Activated T-helper 9 cell treated with anti-CD3 and anti-CD28 coated beads, Interleukin-2, amount 50 U/mL, for 16 hours (primary cell): Measurements from ENCODE around the gene UBE4A.

Experiments used
- DNase-seq: peaks from one replicate; pipeline ENCODE4 v3.0.0-alpha.2; 2020; ENCODE audit warnings: low read depth

UBE4A gene

GRCh38 chr11:118341815-118342489 is 17.4 kb upstream of the UBE4A start:
- DNase-seq, result no peak

- DNase-seq, result peak; percentile 55
Observed at GRCh38 chr11:118342503-118343161, 16.8 kb upstream of the UBE4A start, which contains the start of gene CD3D. CD3D (minus strand) TSS chr11:118342705; CDS start chr11:118342607, 98 bp downstream.

- no peak for DNase-seq
Observed at GRCh38 chr11:118343248-118343647, 16.2 kb upstream of the UBE4A start.

GRCh38 chr11:118343981-118344515 is 15.4 kb upstream of the UBE4A start, which contains the start of gene CD3G:
CD3G (plus strand) TSS chr11:118344344; CDS start chr11:118344424, 80 bp downstream.
- DNase-seq, result peak; percentile 54

- DNase-seq, result no peak
Observed at GRCh38 chr11:118349475-118349874, 9.9 kb upstream of the UBE4A start.

GRCh38 chr11:118353084-118353710 is 6.2 kb upstream of the UBE4A start:
- DNase-seq, result no peak

GRCh38 chr11:118358071-118358470 is 1.3 kb upstream of the UBE4A start:
- no peak for DNase-seq

- no peak for DNase-seq
Observed at GRCh38 chr11:118364956-118365615, 5.7 kb downstream of the UBE4A start.

- DNase-seq, result no peak
Observed at GRCh38 chr11:118366287-118366686, 6.9 kb downstream of the UBE4A start.

- no peak for DNase-seq
Observed at GRCh38 chr11:118370774-118371173, 11.4 kb downstream of the UBE4A start.

GRCh38 chr11:118373263-118373662 is 13.9 kb downstream of the UBE4A start:
- no peak for DNase-seq

GRCh38 chr11:118373871-118374270 is 14.5 kb downstream of the UBE4A start:
- no peak for DNase-seq

GRCh38 chr11:118374729-118375128 is 15.3 kb downstream of the UBE4A start:
- DNase-seq, result no peak

GRCh38 chr11:118375978-118376377 is 16.6 kb downstream of the UBE4A start:
- no peak for DNase-seq

- no peak for DNase-seq
Observed at GRCh38 chr11:118379497-118379896, 20.1 kb downstream of the UBE4A start.

- DNase-seq, result no peak
Observed at GRCh38 chr11:118380571-118380970, 21.2 kb downstream of the UBE4A start.

GRCh38 chr11:118382954-118383353 is 23.6 kb downstream of the UBE4A start:
- no peak for DNase-seq

- no peak for DNase-seq
Observed at GRCh38 chr11:118383657-118384056, 24.3 kb downstream of the UBE4A start.

- DNase-seq, result no peak
Observed at GRCh38 chr11:118396097-118396501, 36.7 kb downstream of the UBE4A start.

GRCh38 chr11:118397448-118397847 is 38.0 kb downstream of the UBE4A start:
- no peak for DNase-seq

GRCh38 chr11:118398791-118399559 is 39.6 kb downstream of the UBE4A start:
- DNase-seq, result peak; percentile 20
